ENCODE measurements around the gene NTNG2. TPM values are rescaled to one million over a fixed set of nuclear protein-coding genes. Genes with fewer than 3 reads are reported as not detected.

NTNG2 gene
- polyA plus RNA-seq, 1 donor from 2014 or later = 0.43 TPM

DNA sequence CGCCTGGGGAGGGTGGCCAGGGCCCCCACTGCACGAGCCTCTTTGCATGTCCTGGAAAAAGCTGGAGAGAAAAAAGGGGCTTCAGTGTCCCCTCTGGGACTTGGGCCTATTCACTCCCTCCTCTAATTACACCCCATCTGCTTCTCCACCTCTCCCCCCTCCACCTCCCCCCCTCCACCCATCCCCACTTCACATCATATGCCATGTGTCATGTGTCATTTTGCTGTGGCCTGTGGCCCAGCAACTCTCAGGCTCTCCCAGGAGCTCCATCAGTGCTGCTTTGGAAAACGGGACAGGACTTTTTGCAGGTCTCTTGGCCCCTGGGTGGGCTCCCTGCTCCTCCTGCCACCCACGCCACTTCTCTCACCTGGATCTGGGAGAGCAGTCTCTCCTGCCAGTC, 68.7 kb downstream of the NTNG2 start:
- TF ChIP-seq MXI1 (conservative IDR thresholded peaks at IDR 0.05; ENCODE audit: poor library complexity, severe bottlenecking) = no peak
- TF ChIP-seq, protein P1, sequence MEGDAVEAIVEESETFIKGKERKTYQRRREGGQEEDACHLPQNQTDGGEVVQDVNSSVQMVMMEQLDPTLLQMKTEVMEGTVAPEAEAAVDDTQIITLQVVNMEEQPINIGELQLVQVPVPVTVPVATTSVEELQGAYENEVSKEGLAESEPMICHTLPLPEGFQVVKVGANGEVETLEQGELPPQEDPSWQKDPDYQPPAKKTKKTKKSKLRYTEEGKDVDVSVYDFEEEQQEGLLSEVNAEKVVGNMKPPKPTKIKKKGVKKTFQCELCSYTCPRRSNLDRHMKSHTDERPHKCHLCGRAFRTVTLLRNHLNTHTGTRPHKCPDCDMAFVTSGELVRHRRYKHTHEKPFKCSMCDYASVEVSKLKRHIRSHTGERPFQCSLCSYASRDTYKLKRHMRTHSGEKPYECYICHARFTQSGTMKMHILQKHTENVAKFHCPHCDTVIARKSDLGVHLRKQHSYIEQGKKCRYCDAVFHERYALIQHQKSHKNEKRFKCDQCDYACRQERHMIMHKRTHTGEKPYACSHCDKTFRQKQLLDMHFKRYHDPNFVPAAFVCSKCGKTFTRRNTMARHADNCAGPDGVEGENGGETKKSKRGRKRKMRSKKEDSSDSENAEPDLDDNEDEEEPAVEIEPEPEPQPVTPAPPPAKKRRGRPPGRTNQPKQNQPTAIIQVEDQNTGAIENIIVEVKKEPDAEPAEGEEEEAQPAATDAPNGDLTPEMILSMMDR (IDR thresholded peaks at IDR 0.05; ENCODE audit: poor library complexity, severe bottlenecking) = no peak
- no peak for TF ChIP-seq RAD21 (conservative IDR thresholded peaks at IDR 0.05)
- no peak for TF ChIP-seq EZH2 (IDR thresholded peaks at IDR 0.05; ENCODE audit: borderline replicate concordance, insufficient read depth, low read length, poor library complexity, severe bottlenecking)
- TF ChIP-seq POLR2AphosphoS5 (IDR thresholded peaks at IDR 0.05) = no peak
- TF ChIP-seq, protein P2, sequence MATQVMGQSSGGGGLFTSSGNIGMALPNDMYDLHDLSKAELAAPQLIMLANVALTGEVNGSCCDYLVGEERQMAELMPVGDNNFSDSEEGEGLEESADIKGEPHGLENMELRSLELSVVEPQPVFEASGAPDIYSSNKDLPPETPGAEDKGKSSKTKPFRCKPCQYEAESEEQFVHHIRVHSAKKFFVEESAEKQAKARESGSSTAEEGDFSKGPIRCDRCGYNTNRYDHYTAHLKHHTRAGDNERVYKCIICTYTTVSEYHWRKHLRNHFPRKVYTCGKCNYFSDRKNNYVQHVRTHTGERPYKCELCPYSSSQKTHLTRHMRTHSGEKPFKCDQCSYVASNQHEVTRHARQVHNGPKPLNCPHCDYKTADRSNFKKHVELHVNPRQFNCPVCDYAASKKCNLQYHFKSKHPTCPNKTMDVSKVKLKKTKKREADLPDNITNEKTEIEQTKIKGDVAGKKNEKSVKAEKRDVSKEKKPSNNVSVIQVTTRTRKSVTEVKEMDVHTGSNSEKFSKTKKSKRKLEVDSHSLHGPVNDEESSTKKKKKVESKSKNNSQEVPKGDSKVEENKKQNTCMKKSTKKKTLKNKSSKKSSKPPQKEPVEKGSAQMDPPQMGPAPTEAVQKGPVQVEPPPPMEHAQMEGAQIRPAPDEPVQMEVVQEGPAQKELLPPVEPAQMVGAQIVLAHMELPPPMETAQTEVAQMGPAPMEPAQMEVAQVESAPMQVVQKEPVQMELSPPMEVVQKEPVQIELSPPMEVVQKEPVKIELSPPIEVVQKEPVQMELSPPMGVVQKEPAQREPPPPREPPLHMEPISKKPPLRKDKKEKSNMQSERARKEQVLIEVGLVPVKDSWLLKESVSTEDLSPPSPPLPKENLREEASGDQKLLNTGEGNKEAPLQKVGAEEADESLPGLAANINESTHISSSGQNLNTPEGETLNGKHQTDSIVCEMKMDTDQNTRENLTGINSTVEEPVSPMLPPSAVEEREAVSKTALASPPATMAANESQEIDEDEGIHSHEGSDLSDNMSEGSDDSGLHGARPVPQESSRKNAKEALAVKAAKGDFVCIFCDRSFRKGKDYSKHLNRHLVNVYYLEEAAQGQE (IDR thresholded peaks at IDR 0.05; ENCODE audit: borderline replicate concordance) = no peak
- no peak for TF ChIP-seq SMC3 (conservative IDR thresholded peaks at IDR 0.05; ENCODE audit: poor library complexity)
- TF ChIP-seq TAF1 (IDR thresholded peaks at IDR 0.05; ENCODE audit: low read depth) = no peak
- TF ChIP-seq EP300 (conservative IDR thresholded peaks at IDR 0.05; ENCODE audit: poor library complexity, severe bottlenecking) = no peak
- no peaks in the 10 kb centered on the region for H3K36me3 ChIP-seq (ENCODE audit: insufficient read depth, low read length)
- no peaks in the 10 kb centered on the region for H4K20me1 ChIP-seq (ENCODE audit: insufficient read depth)
- H3K4me2 ChIP-seq (ENCODE audit: low read length) = no peak overlapping the region
- no peaks in the 10 kb centered on the region for H3K79me2 ChIP-seq (replicated peaks; ENCODE audit: insufficient read depth, low read length)
- no peaks in the 10 kb centered on the region for H3F3A ChIP-seq (ENCODE audit: insufficient read depth, low read length, poor library complexity, severe bottlenecking)
- H3K9ac ChIP-seq (ENCODE audit: low read length) = no peak overlapping the region
- H3K27ac ChIP-seq (ENCODE audit: low read length) = no peak overlapping the region
- no peak overlapping the region for H2AFZ ChIP-seq (ENCODE audit: low read depth, low read length)
- H3K9me3 ChIP-seq (ENCODE audit: low read length) = no peaks in the 10 kb centered on the region
- no peaks in the 10 kb centered on the region for H3K27me3 ChIP-seq (ENCODE audit: insufficient read depth, low read depth, low read length)
- H3K4me3 ChIP-seq (ENCODE audit: low read length) = no peak overlapping the region
- H3K9me2 ChIP-seq (ENCODE audit: insufficient read depth, low read length) = no peaks in the 10 kb centered on the region

DNA sequence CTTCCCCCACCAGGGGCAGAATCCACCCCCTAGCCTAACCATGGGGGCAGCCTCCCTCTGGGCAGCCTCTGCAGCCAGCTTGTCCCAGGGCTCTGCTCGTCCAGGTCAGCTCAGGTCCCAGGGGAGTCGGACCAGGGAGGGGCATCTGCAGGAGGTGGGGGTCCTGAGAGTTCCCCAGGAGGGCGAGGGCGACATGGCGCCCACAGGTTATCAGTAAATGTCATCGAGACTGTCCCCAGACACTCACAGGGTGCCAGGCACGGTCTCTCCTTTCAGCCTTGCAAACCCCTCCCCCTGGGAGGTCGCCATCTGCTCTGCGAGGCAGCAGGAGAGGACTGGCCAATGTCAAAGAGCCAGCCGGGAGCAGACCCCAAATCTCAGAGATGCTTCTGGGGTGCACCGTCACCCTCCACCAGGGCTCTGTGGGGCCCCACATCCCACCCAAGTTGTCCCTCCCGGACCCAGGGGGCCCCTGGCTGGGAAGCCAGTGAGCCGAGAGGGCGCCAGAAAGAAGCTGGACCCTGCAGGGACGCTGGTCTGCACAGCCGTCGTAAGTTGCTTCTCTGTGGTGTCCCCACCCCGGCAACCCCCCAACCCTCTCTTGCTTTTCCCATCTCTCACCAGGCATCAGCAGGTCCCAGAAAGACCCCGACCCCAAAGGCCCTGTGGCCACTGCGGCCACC, 69.3 kb downstream of the NTNG2 start:
- Histone ChIP-seq H3K4me2 (ENCODE audit: low read length) (no peak overlapping the region), H3K36me3 (ENCODE audit: insufficient read depth, low read length) (no peaks in the 10 kb centered on the region), H4K20me1 (ENCODE audit: insufficient read depth) (no peaks in the 10 kb centered on the region), H3K79me2 (replicated peaks; ENCODE audit: insufficient read depth, low read length) (no peaks in the 10 kb centered on the region), H3K9me3 (ENCODE audit: low read length) (no peaks in the 10 kb centered on the region), H3K27ac (ENCODE audit: low read length) (no peak overlapping the region), H3F3A (ENCODE audit: insufficient read depth, low read length, poor library complexity, severe bottlenecking) (no peaks in the 10 kb centered on the region), H3K9me2 (ENCODE audit: insufficient read depth, low read length) (no peaks in the 10 kb centered on the region), H3K9ac (ENCODE audit: low read length) (no peak overlapping the region), H3K27me3 (ENCODE audit: insufficient read depth, low read depth, low read length) (no peaks in the 10 kb centered on the region), H3K4me3 (ENCODE audit: low read length) (no peak overlapping the region), H2AFZ (ENCODE audit: low read depth, low read length) (no peak overlapping the region)
- TF ChIP-seq POLR2AphosphoS5 (IDR thresholded peaks at IDR 0.05) (no peak), SMC3 (conservative IDR thresholded peaks at IDR 0.05; ENCODE audit: poor library complexity) (no peak), RAD21 (conservative IDR thresholded peaks at IDR 0.05) (no peak), TAF1 (IDR thresholded peaks at IDR 0.05; ENCODE audit: low read depth) (no peak), EP300 (conservative IDR thresholded peaks at IDR 0.05; ENCODE audit: poor library complexity, severe bottlenecking) (no peak), MXI1 (conservative IDR thresholded peaks at IDR 0.05; ENCODE audit: poor library complexity, severe bottlenecking) (no peak), EZH2 (IDR thresholded peaks at IDR 0.05; ENCODE audit: borderline replicate concordance, insufficient read depth, low read length, poor library complexity, severe bottlenecking) (no peak)
- TF ChIP-seq, protein P2 (IDR thresholded peaks at IDR 0.05; ENCODE audit: borderline replicate concordance) = no peak
- TF ChIP-seq, protein P1 (IDR thresholded peaks at IDR 0.05; ENCODE audit: poor library complexity, severe bottlenecking) = no peak

All from neural cell (in vitro differentiated cells).